Testis (tissue), 2 donors: ENCODE results near the gene ZNF775.

Source experiments
- POLR2A ChIP-seq: fragments of 450-650 bp; IDR thresholded peaks from one replicate; pipeline ENCODE4 v1.6.1; 2017; ENCODE audit warnings: antibody characterized with exemption, mild to moderate bottlenecking, moderate library complexity
- TF ChIP-seq, protein P1 (sequence below), 3 experiments: fragments of 450-650 bp in 2 of 3; fragments of 200-600 bp in 1 of 3; sonication (generic) in 1 of 3; IDR thresholded peaks; one replicate each; pipeline ENCODE4 v1.5.1; 2016 to 2019; ENCODE audit warnings: antibody characterized with exemption in 3 of 3, mild to moderate bottlenecking in 2 of 3, moderate library complexity in 1 of 3

DNA sequence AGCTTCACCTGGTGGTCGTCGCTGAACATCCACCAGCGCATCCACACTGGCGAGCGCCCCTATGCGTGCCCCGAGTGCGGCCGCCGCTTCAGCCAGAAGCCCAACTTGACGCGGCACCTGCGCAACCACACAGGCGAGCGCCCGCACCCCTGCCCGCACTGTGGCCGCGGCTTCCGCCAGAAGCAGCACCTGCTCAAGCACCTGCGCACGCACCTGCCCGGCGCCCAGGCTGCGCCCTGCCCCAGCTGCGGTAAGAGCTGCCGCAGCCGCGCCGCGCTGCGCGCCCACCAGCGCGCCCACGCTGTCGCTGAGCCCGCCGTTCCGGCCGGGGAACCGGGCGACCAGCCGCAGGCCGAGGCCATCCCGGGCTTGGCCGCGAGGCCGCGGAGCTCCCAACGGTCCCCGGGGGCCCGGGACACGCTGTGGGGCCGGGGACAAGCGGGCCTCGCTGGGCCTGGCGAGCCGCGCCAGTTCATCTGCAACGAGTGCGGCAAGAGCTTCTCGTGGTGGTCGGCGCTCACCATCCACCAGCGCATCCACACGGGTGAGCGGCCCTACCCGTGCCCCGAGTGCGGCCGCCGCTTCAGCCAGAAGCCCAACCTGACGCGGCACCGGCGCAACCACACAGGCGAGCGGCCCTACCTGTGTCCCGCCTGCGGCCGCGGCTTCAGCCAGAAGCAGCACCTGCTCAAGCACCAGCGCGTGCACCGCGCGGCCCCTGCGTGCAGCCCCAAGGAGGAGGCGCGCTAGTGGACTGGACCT, 18.4 kb downstream of the ZNF775 start:
- TF ChIP-seq, protein P1, sequence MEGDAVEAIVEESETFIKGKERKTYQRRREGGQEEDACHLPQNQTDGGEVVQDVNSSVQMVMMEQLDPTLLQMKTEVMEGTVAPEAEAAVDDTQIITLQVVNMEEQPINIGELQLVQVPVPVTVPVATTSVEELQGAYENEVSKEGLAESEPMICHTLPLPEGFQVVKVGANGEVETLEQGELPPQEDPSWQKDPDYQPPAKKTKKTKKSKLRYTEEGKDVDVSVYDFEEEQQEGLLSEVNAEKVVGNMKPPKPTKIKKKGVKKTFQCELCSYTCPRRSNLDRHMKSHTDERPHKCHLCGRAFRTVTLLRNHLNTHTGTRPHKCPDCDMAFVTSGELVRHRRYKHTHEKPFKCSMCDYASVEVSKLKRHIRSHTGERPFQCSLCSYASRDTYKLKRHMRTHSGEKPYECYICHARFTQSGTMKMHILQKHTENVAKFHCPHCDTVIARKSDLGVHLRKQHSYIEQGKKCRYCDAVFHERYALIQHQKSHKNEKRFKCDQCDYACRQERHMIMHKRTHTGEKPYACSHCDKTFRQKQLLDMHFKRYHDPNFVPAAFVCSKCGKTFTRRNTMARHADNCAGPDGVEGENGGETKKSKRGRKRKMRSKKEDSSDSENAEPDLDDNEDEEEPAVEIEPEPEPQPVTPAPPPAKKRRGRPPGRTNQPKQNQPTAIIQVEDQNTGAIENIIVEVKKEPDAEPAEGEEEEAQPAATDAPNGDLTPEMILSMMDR (IDR thresholded peaks at IDR 0.05), result no peak
- TF ChIP-seq POLR2A, result no peak
